SU-DHL-6 (cell line): Measurements from ENCODE around the gene TMEM212.

Source experiments
- CTCF ChIP-seq: fragments of 200-600 bp; sonication (generic); IDR thresholded peaks from one replicate; pipeline ENCODE4 v1.5.1; 2017; ENCODE audit warnings: antibody characterized with exemption, mild to moderate bottlenecking, low read length, moderate library complexity; ENCODE audit not compliant: insufficient read depth, poor library complexity, severe bottlenecking
- EZH2phosphoT487 ChIP-seq: fragments of 200-600 bp; sonication (generic), shearing (Covaris generic); conservative IDR thresholded peaks from 2 replicates; pipeline ENCODE4 v1.6.1; 2018; ENCODE audit warnings: mild to moderate bottlenecking, antibody characterized with exemption, low read length, moderate library complexity, mixed read lengths

GRCh38 chr3:171845481-171846284 is 2.5 kb downstream of the TMEM212 start:
- TF ChIP-seq CTCF, result no peak
- TF ChIP-seq EZH2phosphoT487, result no peak
